HG02885 (cell line): ENCODE measurements around the gene TLE4.
"Not testable (repeated sequence)": the region's sequence is repeated elsewhere in the genome, so short reads cannot be mapped to it uniquely, and the experiment has no call there.

Experiments
- ATAC-seq: cut with Tn5 transposase; IDR thresholded peaks from one replicate; pipeline ENCODE4 v1.9.1; 2021; ENCODE audit warnings: mild to moderate bottlenecking; ENCODE audit not compliant: unreplicated experiment, poor library complexity

Gene TLE4

GRCh38 chr9:79571309-79572031 is at the start of gene TLE4:
Gene TLE4, plus strand, starts transcription at chr9:79571965. Its CDS starts 826 bp downstream, at chr9:79572791.
- ATAC-seq, result peak; percentile 83

- ATAC-seq, result peak; percentile 56
Measured at GRCh38 chr9:79522793-79523192, 49.0 kb upstream of the TLE4 start.

GRCh38 chr9:79524266-79524665 is 47.5 kb upstream of the TLE4 start:
- no peak for ATAC-seq

DNA sequence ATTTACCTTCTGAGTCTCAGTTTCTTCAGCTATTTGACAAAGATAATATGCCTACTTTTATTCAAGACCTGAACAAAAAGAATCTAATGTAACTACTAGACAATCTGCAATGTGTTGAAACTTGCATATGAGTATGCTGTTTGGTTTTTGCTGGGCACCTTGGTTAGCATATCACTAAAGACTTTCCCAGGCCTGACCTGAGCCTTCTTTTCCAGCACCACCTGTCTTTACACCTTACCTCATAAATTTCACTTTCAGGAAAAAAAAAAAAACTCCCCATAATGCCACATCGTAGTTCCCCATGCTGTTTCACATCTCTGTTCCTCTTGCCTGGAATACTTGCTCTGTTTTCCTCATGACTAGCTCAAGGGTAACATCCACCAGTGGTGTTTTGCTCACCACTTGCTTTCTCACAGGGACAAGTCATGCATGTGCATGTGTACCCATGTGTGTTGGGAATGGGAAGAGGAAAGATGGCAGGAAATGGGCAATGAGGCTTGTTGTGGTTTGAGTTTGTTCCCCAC is 45.6 kb upstream of the TLE4 start:
- no peak for ATAC-seq

GRCh38 chr9:79535534-79535933 is 36.2 kb upstream of the TLE4 start:
- no peak for ATAC-seq

DNA sequence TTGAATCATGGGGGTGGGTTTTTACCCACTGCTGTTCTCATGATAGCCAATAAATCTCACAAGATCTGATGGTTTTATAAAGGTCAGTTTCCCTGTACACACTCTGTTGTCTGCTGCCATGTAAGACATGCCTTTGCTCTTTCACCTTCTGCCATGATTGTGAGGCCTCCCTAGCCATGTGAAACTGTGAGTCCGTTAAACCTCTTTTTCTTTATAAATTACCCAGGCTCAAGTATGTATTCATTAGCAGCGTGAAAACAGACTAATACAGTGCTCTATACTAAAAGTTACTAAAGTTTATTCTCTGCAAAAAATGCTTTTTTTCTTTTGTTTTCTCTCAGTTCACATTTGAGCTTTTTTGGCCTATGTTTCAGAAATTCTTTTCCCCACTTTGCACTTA is 33.9 kb upstream of the TLE4 start:
- no peak for ATAC-seq

- no peak for ATAC-seq
Measured at GRCh38 chr9:79542735-79543620, 28.8 kb upstream of the TLE4 start.

DNA sequence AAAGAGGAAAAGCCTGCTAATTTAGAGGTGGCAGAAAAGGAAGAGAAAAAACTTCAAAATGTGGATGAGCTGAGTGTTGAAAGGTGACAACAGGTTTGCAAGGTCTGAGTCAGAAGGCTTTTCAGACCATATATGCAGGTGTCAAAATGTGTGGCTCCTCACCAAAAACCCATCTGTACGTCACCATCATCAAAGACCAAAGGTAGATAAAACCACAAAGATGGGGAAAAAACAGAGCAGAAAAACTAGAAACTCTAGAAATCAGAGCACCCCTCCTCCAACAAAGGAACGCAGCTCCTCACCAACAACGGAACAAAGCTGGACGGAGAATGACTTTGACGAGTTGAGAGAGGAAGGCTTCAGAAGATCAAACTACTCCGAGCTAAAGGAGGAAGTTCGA is 27.4 kb upstream of the TLE4 start:
- not testable (repeated sequence) for ATAC-seq

DNA sequence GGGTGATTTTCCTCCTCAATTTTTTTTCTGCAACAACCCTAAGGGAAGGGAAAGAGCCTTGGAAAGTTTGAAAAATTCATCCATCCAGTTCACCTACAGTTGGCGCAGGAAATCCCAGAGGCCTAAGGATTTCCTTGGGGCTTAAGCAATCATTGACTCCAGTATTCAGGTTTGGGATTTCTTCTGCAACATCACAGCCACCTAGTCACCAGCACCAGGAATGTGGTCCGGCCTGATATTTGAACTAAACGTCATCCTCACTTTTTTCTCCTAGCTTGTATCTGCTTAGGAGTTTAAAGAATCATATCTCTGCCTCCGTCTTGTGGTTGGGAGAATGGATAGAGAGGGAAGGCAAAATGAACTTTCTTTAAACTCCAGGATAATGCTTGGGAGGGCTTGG is 20.2 kb upstream of the TLE4 start:
- no peak for ATAC-seq

- ATAC-seq, result no peak
Measured at GRCh38 chr9:79551994-79552393, 19.8 kb upstream of the TLE4 start.

DNA sequence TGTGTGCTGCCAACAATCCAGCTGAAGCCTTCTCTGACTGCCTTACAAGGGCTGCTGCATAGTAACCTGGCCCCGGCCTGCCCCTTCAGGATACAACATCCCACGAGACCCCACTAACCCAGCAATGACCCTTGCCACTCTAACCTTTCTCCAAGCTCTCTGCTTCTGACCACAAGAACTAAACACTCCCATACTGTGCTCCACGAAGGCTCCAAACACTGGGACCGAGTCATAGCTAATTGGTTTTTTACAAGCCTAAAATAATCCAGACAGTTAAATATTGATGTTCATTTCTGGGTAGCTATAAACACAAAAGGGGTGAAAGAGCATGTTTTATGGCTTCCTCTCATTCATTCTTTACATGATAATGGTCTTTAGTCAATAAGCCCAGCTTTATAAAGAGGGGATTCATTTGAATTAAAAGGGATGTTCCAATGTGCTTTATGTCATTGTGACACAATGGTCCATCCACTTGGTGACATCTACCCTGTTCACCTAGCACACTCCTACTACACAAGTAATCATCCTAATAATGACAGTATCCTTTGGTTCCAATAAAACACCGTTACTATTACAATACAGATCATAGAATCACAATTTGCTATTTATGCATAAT is 16.2 kb upstream of the TLE4 start:
- no peak for ATAC-seq

DNA sequence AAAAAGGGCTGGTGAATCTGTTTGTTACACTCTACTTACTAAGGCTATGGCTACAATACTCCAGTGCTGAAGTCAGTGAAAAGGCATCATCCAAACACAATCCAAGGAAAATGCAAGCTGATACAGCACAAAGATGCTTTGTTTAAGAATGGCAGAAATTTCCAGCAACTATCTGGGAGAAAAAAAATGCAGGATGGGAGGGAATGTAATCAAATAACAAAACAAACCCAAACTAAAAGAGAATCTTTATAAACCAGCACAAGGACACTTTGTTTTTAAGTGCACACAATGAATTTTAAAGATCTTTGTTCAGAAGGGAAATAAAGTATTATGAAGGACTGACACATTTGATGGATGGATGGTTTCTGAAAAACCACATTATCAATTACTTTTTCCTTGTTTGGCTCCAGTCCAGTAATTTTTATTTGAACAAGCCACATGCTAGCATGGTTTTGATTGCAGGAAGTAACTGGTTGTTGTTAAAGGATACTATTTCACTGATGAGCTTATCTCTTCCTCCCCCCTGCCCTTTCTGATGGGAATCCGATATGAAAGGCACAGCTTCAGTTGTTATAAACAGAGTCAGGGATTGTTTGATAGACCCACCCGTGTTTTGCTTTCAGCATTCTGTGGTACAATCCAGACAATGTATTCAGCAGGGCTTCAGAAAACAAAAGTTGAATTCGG is 12.1 kb upstream of the TLE4 start:
- ATAC-seq, result no peak

GRCh38 chr9:79562749-79563386 is 8.9 kb upstream of the TLE4 start:
- no peak for ATAC-seq

GRCh38 chr9:79564105-79564504 is 7.7 kb upstream of the TLE4 start:
- no peak for ATAC-seq

GRCh38 chr9:79565245-79565644 is 6.5 kb upstream of the TLE4 start:
- ATAC-seq, result peak; percentile 90

DNA sequence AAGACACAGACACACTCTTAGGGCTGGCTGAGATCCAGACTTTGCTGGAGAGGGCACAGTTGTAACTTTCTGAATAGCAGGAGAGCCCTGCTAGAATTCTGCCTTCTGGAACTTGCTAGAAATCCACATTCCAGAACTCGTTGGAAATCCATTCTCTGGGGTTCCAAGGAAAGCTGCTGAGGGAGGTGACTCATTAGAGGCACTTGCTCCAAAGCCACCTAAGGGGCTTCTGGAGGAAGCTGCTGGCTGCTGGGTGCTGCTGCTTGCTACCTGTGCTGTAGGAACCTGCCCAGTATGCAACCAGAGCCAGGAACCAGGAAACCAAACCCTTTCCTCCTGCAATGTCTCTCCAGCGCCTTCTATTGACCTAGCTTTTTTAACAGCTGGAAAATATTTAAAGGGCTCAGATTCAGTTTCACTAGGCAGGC is 4.1 kb upstream of the TLE4 start:
- ATAC-seq, result no peak

DNA sequence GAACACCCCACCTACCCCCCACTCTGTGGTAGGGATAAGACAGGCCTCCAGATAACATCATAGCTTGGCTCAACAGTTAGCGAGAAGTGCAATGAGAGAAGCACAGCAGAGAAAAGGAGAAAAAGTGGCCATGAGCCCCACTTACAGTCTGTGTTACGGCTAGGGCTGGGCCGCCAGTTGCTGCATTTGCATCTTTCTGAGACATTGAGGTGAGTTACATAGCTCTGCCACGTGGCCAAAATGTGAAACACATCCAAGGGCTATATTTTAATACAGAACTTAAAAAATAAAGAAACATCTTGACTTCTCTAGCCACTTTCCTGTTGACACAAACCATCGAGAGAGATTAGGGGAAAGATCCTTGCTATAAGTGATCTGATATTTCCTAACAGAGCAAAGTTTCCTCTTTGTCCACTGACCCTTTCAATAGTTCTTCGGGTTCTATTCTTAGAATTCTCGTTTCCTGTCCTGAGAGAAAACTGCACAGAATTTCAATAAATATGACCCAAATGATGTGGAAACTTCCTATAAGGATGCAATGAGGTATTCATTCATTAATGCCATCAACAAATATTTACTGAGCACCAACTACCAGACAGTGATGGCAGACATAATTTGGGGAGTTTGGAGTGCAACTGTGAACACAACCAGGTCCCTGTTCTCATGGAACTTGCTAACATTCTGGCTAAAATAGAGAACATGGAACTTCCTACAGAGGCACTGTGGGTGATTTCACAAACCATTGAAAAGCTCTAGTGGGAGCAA is 3.2 kb upstream of the TLE4 start:
- no peak for ATAC-seq

DNA sequence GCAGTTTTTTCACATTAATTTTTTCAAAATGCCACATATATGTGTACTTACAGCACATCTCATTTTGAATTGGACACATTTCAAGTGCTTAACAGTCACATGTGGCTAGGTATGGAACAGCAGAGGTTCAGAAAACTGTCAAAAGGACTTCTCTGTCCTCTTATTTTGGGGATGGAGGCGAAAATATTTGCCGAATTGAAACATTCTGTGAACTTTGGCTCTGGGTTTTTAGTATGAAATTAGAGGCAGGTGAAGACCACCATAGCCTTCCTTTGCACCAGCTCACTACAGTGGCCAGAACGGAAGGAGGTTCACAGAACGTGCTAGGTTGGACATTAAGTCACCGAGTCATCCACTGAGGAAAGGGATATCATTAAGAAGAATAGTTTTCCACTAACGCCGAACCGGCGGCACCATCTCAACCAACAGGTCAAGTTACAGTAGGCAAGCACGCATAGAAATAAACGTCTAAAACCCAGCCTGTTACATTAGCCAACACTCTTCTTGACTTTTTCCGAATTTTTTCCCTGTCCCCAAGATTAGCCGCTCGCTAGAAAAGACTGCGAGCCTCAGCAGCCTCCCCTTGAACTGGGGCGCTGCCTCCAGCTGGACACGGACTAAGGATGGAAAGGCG is 1.8 kb upstream of the TLE4 start:
- ATAC-seq, result no peak
